PC-3 (cell line): Measurements from ENCODE around the gene DPM1. TPM values are rescaled to one million over a fixed set of nuclear protein-coding genes. Genes with fewer than 3 reads are reported as not detected.

Experiments used
- ATAC-seq: fragments of 200-7000 bp; cut with Tn5 transposase; 2 replicates; pipeline ENCODE4 v1.9.1; 2020; ENCODE audit warnings: mild to moderate bottlenecking, moderate library complexity
- BruUV-seq: library from RNA; stranded (reverse); fragments of 400-500 nt; replicated peaks from 2 replicates; lab custom pipeline; 2021; lab: Mats Ljungman, UMichigan
- CTCF ChIA-PET: fragments of 300-600 bp; sonication (Branson Sonifier 250); formaldehyde crosslinking; loops from one replicate; lab custom pipeline; 2022; ENCODE audit warnings: antibody characterized with exemption; lab: Charles Lee
- POLR2A ChIA-PET: fragments of 300-600 bp; sonication (Branson Sonifier 250); formaldehyde crosslinking; loops from one replicate; lab custom pipeline; 2022; ENCODE audit warnings: antibody characterized with exemption; ENCODE audit not compliant: unreplicated experiment; lab: Charles Lee
- DNase-seq: peaks from one replicate; pipeline ENCODE4 v3.0.0-alpha.2; 2015
- H2AFZ ChIP-seq: fragments of 300-600 bp; sonication (generic); 2 replicates; pipeline ENCODE4 v1.6.0; 2016; ENCODE audit warnings: antibody characterized with exemption, low read length
- H3F3A ChIP-seq: fragments of 300-600 bp; sonication (generic); one replicate; pipeline ENCODE4 v1.6.0; 2017; ENCODE audit warnings: antibody characterized with exemption, low read length, control low read depth, mild to moderate bottlenecking; ENCODE audit not compliant: unreplicated experiment
- H3K27ac ChIP-seq: fragments of 300-600 bp; sonication (generic); 2 replicates; pipeline ENCODE4 v1.5.1; 2016; ENCODE audit warnings: mild to moderate bottlenecking, low read length
- H3K27me3 ChIP-seq: fragments of 300-600 bp; sonication (generic); 2 replicates; pipeline ENCODE4 v1.6.1; 2016; ENCODE audit warnings: low read length, mixed read lengths
- H3K36me3 ChIP-seq: fragments of 300-600 bp; sonication (generic); 2 replicates; pipeline ENCODE4 v1.6.1; 2016; ENCODE audit warnings: low read depth, mixed run types, low read length, mixed read lengths
- H3K4me1 ChIP-seq: fragments of 300-600 bp; sonication (generic); 2 replicates; pipeline ENCODE4 v1.5.1; 2016; ENCODE audit warnings: low read length; ENCODE audit not compliant: insufficient read depth
- H3K4me2 ChIP-seq: fragments of 300-600 bp; sonication (generic); 2 replicates; pipeline ENCODE4 v1.6.0; 2016; ENCODE audit warnings: low read length
- H3K4me3 ChIP-seq: fragments of 300-600 bp; sonication (generic); 2 replicates; pipeline ENCODE4 v1.5.1; 2016; ENCODE audit warnings: mild to moderate bottlenecking, low read length, mixed read lengths
- H3K79me2 ChIP-seq: fragments of 300-600 bp; sonication (generic); 2 replicates; pipeline ENCODE4 v1.6.1; 2017; ENCODE audit warnings: low read length, mixed read lengths
- H3K9ac ChIP-seq: fragments of 300-600 bp; sonication (generic); 2 replicates; pipeline ENCODE4 v1.6.0; 2016; ENCODE audit warnings: mild to moderate bottlenecking, low read length
- H3K9me2 ChIP-seq: fragments of 300-600 bp; sonication (generic); replicated peaks from 2 replicates; pipeline ENCODE4 v1.6.1; 2016; ENCODE audit warnings: mixed run types, low read length, mixed read lengths
- H3K9me3 ChIP-seq: fragments of 300-600 bp; sonication (generic); 2 replicates; pipeline ENCODE4 v1.6.1; 2016; ENCODE audit warnings: low read length, mixed read lengths
- H4K20me1 ChIP-seq: fragments of 300-600 bp; sonication (generic); 2 replicates; pipeline ENCODE4 v1.6.1; 2016; ENCODE audit warnings: low read length, mixed read lengths
- CTCF ChIP-seq: fragments of 300-600 bp; sonication (generic); conservative IDR thresholded peaks from 2 replicates; pipeline ENCODE4 v1.5.1; 2017; ENCODE audit warnings: antibody characterized with exemption, low read depth, mild to moderate bottlenecking, low read length
- EZH2 ChIP-seq: fragments of 300-600 bp; sonication (generic); IDR thresholded peaks from one replicate; pipeline ENCODE4 v1.6.1; 2017; ENCODE audit warnings: antibody characterized with exemption, mild to moderate bottlenecking, low read length; ENCODE audit not compliant: unreplicated experiment
- EZH2phosphoT487 ChIP-seq: fragments of 300-600 bp; sonication (generic); IDR thresholded peaks from 2 replicates; pipeline ENCODE4 v1.6.1; 2018; ENCODE audit warnings: mild to moderate bottlenecking, antibody characterized with exemption, low read length, borderline replicate concordance
- intact Hi-C: fragments of 100-400 bp; cut with micrococcal nuclease; formaldehyde crosslinking; loops from 2 replicates; pipeline ENCODE4 v1.9.0; 2023
- total RNA-seq: library from RNA; depleted of rRNA; stranded (reverse); fragments of >200 nt; gene quantifications from 2 replicates; pipeline ENCODE4 v1.2.3, GENCODE V29; 2014

The DPM1 gene
- total RNA-seq, 1 experiment from 2014 or later, result 87.0 TPM

- DNase-seq, result no peak
- H3F3A ChIP-seq, result peaks cover 6% of the 10 kb centered on the region
- no peak overlapping the region for H3K4me3 ChIP-seq
- peaks cover 99% of the 10 kb centered on the region for H3K79me2 ChIP-seq
- no TSS peak for BruUV-seq
- no peak overlapping the region for H3K27ac ChIP-seq
- no peaks in the 10 kb centered on the region for H3K27me3 ChIP-seq
- H4K20me1 ChIP-seq, result peaks cover 86% of the 10 kb centered on the region
- no peak for TF ChIP-seq EZH2
- TF ChIP-seq CTCF, result no peak
- no peaks in the 10 kb centered on the region for H3K9me2 ChIP-seq
- no peak overlapping the region for H2AFZ ChIP-seq
- H3K4me2 ChIP-seq, result no peak overlapping the region
- intact Hi-C loops, result no loop called here
- ATAC-seq, result no peak
- H3K9me3 ChIP-seq, result no peaks in the 10 kb centered on the region
- ChIA-PET POLR2A (no interaction called here), CTCF (interaction anchor here (0.6 kb wide), 1 partner anchor 125 kb away, joined by 5 read pairs; no protein-coding TSS in a partner anchor)
- peaks cover 24% of the 10 kb centered on the region for H3K4me1 ChIP-seq
- no peak overlapping the region for H3K9ac ChIP-seq
- H3K36me3 ChIP-seq, result peaks cover 36% of the 10 kb centered on the region
Observed at GRCh38 chr20:50918403-50918802, 39.9 kb downstream of the DPM1 start.

- H3K4me1 ChIP-seq, result peaks cover 25% of the 10 kb centered on the region
Observed at GRCh38 chr20:50916934-50917333, 41.4 kb downstream of the DPM1 start.

More at GRCh38 chr20:50916934-50917333, 41.4 kb downstream of the DPM1 start:
- no peak overlapping the region for H3K27ac ChIP-seq
- no peak overlapping the region for H3K4me3 ChIP-seq
- peaks cover 6% of the 10 kb centered on the region for H3F3A ChIP-seq
- no peak overlapping the region for H2AFZ ChIP-seq
- ChIA-PET CTCF (interaction anchor here (1.1 kb wide), 1 partner anchor 122 kb away, joined by 6 read pairs; the partner anchor contains the start of gene BCAS4), POLR2A (no interaction called here)
- no peak overlapping the region for H3K4me2 ChIP-seq
- ATAC-seq, result no peak
- no peak for DNase-seq
- no peak overlapping the region for H3K9ac ChIP-seq
- H3K36me3 ChIP-seq, result peaks cover 36% of the 10 kb centered on the region
- BruUV-seq, result no TSS peak
- no peaks in the 10 kb centered on the region for H3K9me3 ChIP-seq
- intact Hi-C loops, result no loop called here
- peaks cover 90% of the 10 kb centered on the region for H4K20me1 ChIP-seq
- no peaks in the 10 kb centered on the region for H3K9me2 ChIP-seq
- TF ChIP-seq EZH2 (no peak), EZH2phosphoT487 (no peak), CTCF (no peak)
- H3K27me3 ChIP-seq, result no peaks in the 10 kb centered on the region
- H3K79me2 ChIP-seq, result peaks cover 99% of the 10 kb centered on the region
